Measurements from ENCODE around the gene CLIC3. TPM values are rescaled to one million over a fixed set of nuclear protein-coding genes. Genes with fewer than 3 reads are reported as not detected.

Gene CLIC3
- total RNA-seq, 4 donors from 2014 or later = 2.5 to 3.8 TPM; not detected in 2

- Histone ChIP-seq H3K4me1 (peaks cover 0 to 13% (median 8%) of the 10 kb centered on the region in 4 donors), H3K36me3 (no peaks in the 10 kb centered on the region), H3K27ac (no peak within 1 kb of the TSS), H3K27me3 (peaks cover 47% of the 10 kb centered on the region), H3K9me3 (no peaks in the 10 kb centered on the region), H3K4me3 (no peak within 1 kb of the TSS)
- DNase-seq = no peak
- in situ Hi-C loops (cut with MboI; ENCODE audit: low pct_ligation_motif_present in 1 of 4, low pct_unique_long_range_greater_than_20kb in 1 of 4, low sequenced_read_pairs in 3 of 4) (no loop called here), intact Hi-C loops (cut with DNase I; ENCODE audit: low total_unique reads) (no loop called here)
- TF ChIP-seq POLR2A (IDR thresholded peaks at IDR 0.05) = no peak
- no peak for TF ChIP-seq EP300 (IDR thresholded peaks at IDR 0.05; ENCODE audit: low read depth)
- no peak for TF ChIP-seq POLR2AphosphoS5 (IDR thresholded peaks at IDR 0.05)
- TF ChIP-seq CTCF (IDR thresholded peaks at IDR 0.05) = no peak
- WGBS, 2 donors (ENCODE audit: low coverage in 1 of 2) = 72% methylated on average over 17 of the region's 18 CpGs; no CpG with 5 or more reads in 1 of the 2 donors
Measured at GRCh38 chr9:136982232-136983051, 13.9 kb downstream of the CLIC3 start, which contains the start of gene LCNL1. TSS of gene LCNL1 (plus strand) at chr9:136982993. CDS start at chr9:136983587, 594 bp downstream.

GRCh38 chr9:136981588-136982231 is 14.7 kb downstream of the CLIC3 start:
- peaks cover 43% of the 10 kb centered on the region for H3K27me3 ChIP-seq
- no peak overlapping the region for H3K4me3 ChIP-seq
- WGBS, 2 donors (ENCODE audit: low coverage in 1 of 2) = 55 to 80% methylated on average over 1 to 14 of the region's 17 CpGs
- no peak overlapping the region for H3K27ac ChIP-seq
- H3K9me3 ChIP-seq = no peaks in the 10 kb centered on the region
- in situ Hi-C loops (cut with MboI; ENCODE audit: low pct_ligation_motif_present in 1 of 4, low pct_unique_long_range_greater_than_20kb in 1 of 4, low sequenced_read_pairs in 3 of 4) (no loop called here), intact Hi-C loops (cut with DNase I; ENCODE audit: low total_unique reads) (no loop called here)
- no peaks in the 10 kb centered on the region for H3K36me3 ChIP-seq
- H3K4me1 ChIP-seq = peaks cover 0 to 13% (median 8%) of the 10 kb centered on the region in 4 donors
- TF ChIP-seq CTCF (IDR thresholded peaks at IDR 0.05) = no peak
- TF ChIP-seq EP300 (IDR thresholded peaks at IDR 0.05; ENCODE audit: low read depth) = no peak
- no peak for DNase-seq

- Histone ChIP-seq H3K4me1 (peaks cover 0 to 13% (median 8%) of the 10 kb centered on the region in 4 donors), H3K27me3 (peaks cover 34% of the 10 kb centered on the region), H3K36me3 (no peaks in the 10 kb centered on the region), H3K9me3 (no peaks in the 10 kb centered on the region), H3K4me3 (no peak overlapping the region), H3K27ac (no peak overlapping the region)
- in situ Hi-C loops (cut with MboI; ENCODE audit: low pct_ligation_motif_present in 1 of 4, low pct_unique_long_range_greater_than_20kb in 1 of 4, low sequenced_read_pairs in 3 of 4) (no loop called here), intact Hi-C loops (cut with DNase I; ENCODE audit: low total_unique reads) (no loop called here)
- no peak for DNase-seq
- 87% methylated on average over 9 to 14 of the region's 16 CpGs for WGBS, 2 donors (ENCODE audit: low coverage in 1 of 2)
- TF ChIP-seq POLR2AphosphoS5 (IDR thresholded peaks at IDR 0.05) (no peak), POLR2A (IDR thresholded peaks at IDR 0.05) (no peak)
Measured at GRCh38 chr9:136980669-136981478, 15.5 kb downstream of the CLIC3 start.

- TF ChIP-seq EP300 (IDR thresholded peaks at IDR 0.05; ENCODE audit: low read depth) (no peak), CTCF (IDR thresholded peaks at IDR 0.05) (no peak), POLR2A (IDR thresholded peaks at IDR 0.05) (no peak), POLR2AphosphoS5 (IDR thresholded peaks at IDR 0.05) (no peak)
- Histone ChIP-seq H3K27ac (no peak overlapping the region), H3K4me3 (no peak overlapping the region), H3K27me3 (peaks cover 25% of the 10 kb centered on the region), H3K36me3 (no peaks in the 10 kb centered on the region), H3K4me1 (peaks cover 0 to 17% (median 8%) of the 10 kb centered on the region in 4 donors), H3K9me3 (no peaks in the 10 kb centered on the region)
- 71 to 79% methylated on average over 4 to 26 of the region's 26 CpGs for WGBS, 2 donors (ENCODE audit: low coverage in 1 of 2)
- intact Hi-C loops (cut with DNase I; ENCODE audit: low total_unique reads) (no loop called here), in situ Hi-C loops (cut with MboI; ENCODE audit: low pct_ligation_motif_present in 1 of 4, low pct_unique_long_range_greater_than_20kb in 1 of 4, low sequenced_read_pairs in 3 of 4) (no loop called here)
- no peak for DNase-seq
Measured at GRCh38 chr9:136979769-136980587, 16.4 kb downstream of the CLIC3 start.
